WTC11 (cell line): ENCODE data around the gene TSEN2. TPM values are rescaled to one million over a fixed set of nuclear protein-coding genes. Genes with fewer than 3 reads are reported as not detected.

ENCODE experiments used
- ATAC-seq: fragments of 200-7000 bp; cut with Tn5 transposase; 2 replicates; pipeline ENCODE4 v1.10.0; 2021; ENCODE audit warnings: mild to moderate bottlenecking, moderate library complexity
- CTCF ChIA-PET: fragments of 300-600 bp; sonication (Branson Sonifier 250); formaldehyde crosslinking; loops from one replicate; lab custom pipeline; 2021; ENCODE audit warnings: antibody characterized with exemption; lab: Charles Lee
- POLR2A ChIA-PET: fragments of 350-600 bp; sonication (Branson Sonifier 250); formaldehyde crosslinking; loops from one replicate; lab custom pipeline; 2021; ENCODE audit warnings: antibody characterized with exemption; lab: Charles Lee
- DNase-seq: peaks from one replicate; pipeline ENCODE4 v3.0.0; 2021; ENCODE audit warnings: low spot score
- H3K27ac Mint-ChIP-seq: 2 replicates; pipeline ENCODE4 v1.8.0; 2021; ENCODE audit warnings: mixed read lengths
- H3K27me3 Mint-ChIP-seq: 2 replicates; pipeline ENCODE4 v1.8.0; 2021; ENCODE audit warnings: low read depth, mild to moderate bottlenecking, moderate library complexity, mixed read lengths
- H3K36me3 Mint-ChIP-seq: 2 replicates; pipeline ENCODE4 v1.8.0; 2021; ENCODE audit warnings: mixed read lengths
- H3K4me1 Mint-ChIP-seq: 2 replicates; pipeline ENCODE4 v1.8.0; 2022; ENCODE audit warnings: mixed read lengths
- H3K4me3 Mint-ChIP-seq: 2 replicates; pipeline ENCODE4 v1.8.0; 2021; ENCODE audit warnings: mild to moderate bottlenecking, moderate library complexity, mixed read lengths
- H3K9me3 Mint-ChIP-seq: 2 replicates; pipeline ENCODE4 v1.8.0; 2021; ENCODE audit warnings: mixed read lengths
- ESRRA ChIP-seq: sonication (generic); formaldehyde crosslinking; IDR thresholded peaks from 2 replicates; pipeline ENCODE4 v1.8.1; 2022; ENCODE audit warnings: mild to moderate bottlenecking, missing genetic modification reagents, borderline replicate concordance
- FOXJ3 ChIP-seq: sonication (generic); formaldehyde crosslinking; IDR thresholded peaks from 2 replicates; pipeline ENCODE4 v1.9.0; 2021; ENCODE audit warnings: missing genetic modification reagents, mild to moderate bottlenecking, borderline replicate concordance
- GRHL2 ChIP-seq: fragments of 250-450 bp; sonication (Bioruptor Pico); IDR thresholded peaks from 2 replicates; pipeline ENCODE4 v1.8.0; 2022; ENCODE audit warnings: mild to moderate bottlenecking, moderate library complexity; ENCODE audit not compliant: insufficient replicate concordance, severe bottlenecking
- JUN ChIP-seq: sonication (generic); formaldehyde crosslinking; IDR thresholded peaks from 2 replicates; pipeline ENCODE4 v1.8.0; 2023; ENCODE audit warnings: mild to moderate bottlenecking, missing genetic modification reagents
- NFATC4 ChIP-seq: fragments of 250-450 bp; sonication (Bioruptor Pico); IDR thresholded peaks from 2 replicates; pipeline ENCODE4 v1.9.0; 2021; ENCODE audit warnings: mild to moderate bottlenecking
- NFE2L1 ChIP-seq: sonication (generic); formaldehyde crosslinking; IDR thresholded peaks from 2 replicates; pipeline ENCODE4 v1.8.1; 2023; ENCODE audit warnings: missing genetic modification reagents
- NFYB ChIP-seq: sonication (generic); formaldehyde crosslinking; conservative IDR thresholded peaks from 2 replicates; pipeline ENCODE4 v1.8.0; 2022; ENCODE audit warnings: low read depth, missing genetic modification reagents
- NR2C2 ChIP-seq: sonication (generic); formaldehyde crosslinking; IDR thresholded peaks from 2 replicates; pipeline ENCODE4 v1.8.0; 2022; ENCODE audit warnings: mild to moderate bottlenecking, missing genetic modification reagents
- SMAD3 ChIP-seq: sonication (generic); formaldehyde crosslinking; IDR thresholded peaks from 2 replicates; pipeline ENCODE4 v1.8.0; 2022; ENCODE audit warnings: missing genetic modification reagents, mild to moderate bottlenecking, borderline replicate concordance
- TEAD1 ChIP-seq: sonication (generic); formaldehyde crosslinking; IDR thresholded peaks from 2 replicates; pipeline ENCODE4 v1.8.0; 2022; ENCODE audit warnings: mild to moderate bottlenecking, missing genetic modification reagents
- ZNF232 ChIP-seq: sonication (generic); formaldehyde crosslinking; IDR thresholded peaks from 2 replicates; pipeline ENCODE4 v1.8.0; 2022; ENCODE audit warnings: mild to moderate bottlenecking, missing genetic modification reagents
- ZNF416 ChIP-seq: fragments of 250-450 bp; sonication (Bioruptor Pico); IDR thresholded peaks from 2 replicates; pipeline ENCODE4 v1.9.0; 2021; ENCODE audit warnings: mild to moderate bottlenecking, inconsistent platforms
- total RNA-seq: library from RNA; stranded (reverse); gene quantifications from 3 replicates; pipeline ENCODE4 v1.2.3, GENCODE V29; 2021
- TF ChIP-seq, protein P1 (sequence below): sonication (generic); formaldehyde crosslinking; IDR thresholded peaks from 2 replicates; pipeline ENCODE4 v1.8.1; 2022; ENCODE audit warnings: missing genetic modification reagents, borderline replicate concordance
- TF ChIP-seq, protein P2 (sequence below): sonication (generic); formaldehyde crosslinking; IDR thresholded peaks from 2 replicates; pipeline ENCODE4 v1.8.1; 2022; ENCODE audit warnings: low read depth, mild to moderate bottlenecking, moderate library complexity, missing genetic modification reagents, borderline replicate concordance
- TF ChIP-seq, protein P3 (sequence below): fragments of 250-450 bp; sonication (Bioruptor Pico); IDR thresholded peaks from 2 replicates; pipeline ENCODE4 v1.9.0; 2021; ENCODE audit warnings: mild to moderate bottlenecking
- TF ChIP-seq, protein P4 (sequence below): sonication (generic); formaldehyde crosslinking; IDR thresholded peaks from 2 replicates; pipeline ENCODE4 v1.8.1; 2022; ENCODE audit warnings: mild to moderate bottlenecking, missing genetic modification reagents, moderate library complexity, borderline replicate concordance
- TF ChIP-seq, protein P5 (sequence below): sonication (generic); formaldehyde crosslinking; conservative IDR thresholded peaks from 2 replicates; pipeline ENCODE4 v1.8.1; 2022; ENCODE audit warnings: mild to moderate bottlenecking, missing genetic modification reagents
- TF ChIP-seq, protein P6 (sequence below): fragments of 250-450 bp; sonication (Bioruptor Pico); IDR thresholded peaks from 2 replicates; pipeline ENCODE4 v2.1.2; 2022; ENCODE audit warnings: mild to moderate bottlenecking, moderate library complexity
- TF ChIP-seq, protein P7 (sequence below): sonication (generic); formaldehyde crosslinking; IDR thresholded peaks from 2 replicates; pipeline ENCODE4 v1.8.0; 2023; ENCODE audit warnings: mild to moderate bottlenecking, missing genetic modification reagents

The TSEN2 gene
- total RNA-seq, 1 experiment from 2014 or later = 21.1 TPM

DNA sequence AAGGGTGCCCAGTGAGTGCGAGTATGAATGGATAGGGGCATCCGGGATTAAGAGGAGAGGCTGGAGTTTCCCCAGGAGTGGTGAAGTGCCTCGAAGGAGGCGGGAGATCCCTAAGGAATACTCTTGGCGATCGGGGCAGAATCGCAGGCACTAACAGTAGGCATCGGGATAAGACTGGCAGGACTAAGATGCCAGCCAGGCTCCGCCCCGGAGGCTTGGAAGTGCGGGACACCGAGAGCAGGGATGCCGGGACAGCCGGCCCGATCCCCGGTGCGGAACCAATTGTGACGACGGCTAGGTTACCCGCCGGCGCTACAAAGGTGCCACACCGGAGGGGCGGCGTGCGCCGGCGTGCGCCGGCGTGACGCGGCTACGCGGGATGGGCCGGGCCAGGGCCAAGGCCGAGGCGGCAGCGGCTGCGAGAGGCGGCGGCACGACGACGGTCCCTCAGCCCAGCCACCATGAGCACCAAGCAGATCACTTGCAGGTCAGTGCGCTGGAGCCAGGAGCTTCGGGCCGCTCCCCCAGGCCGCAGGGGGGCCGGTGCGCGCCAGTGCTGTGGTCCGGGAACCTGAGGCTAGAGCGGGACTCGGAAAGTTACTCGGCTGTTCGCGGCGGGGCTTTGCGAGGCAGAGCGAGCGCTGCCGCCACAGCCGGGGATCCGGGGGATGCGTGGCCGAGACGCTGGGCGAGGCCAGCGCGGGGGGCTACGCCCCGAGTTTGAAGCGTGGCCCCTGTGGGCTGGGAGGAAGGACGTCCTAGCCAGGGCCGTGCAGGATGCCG, 72.6 kb downstream of the TSEN2 start, which contains the start of gene MKRN2:
MKRN2 (plus strand) TSS at position 398 of the 783 bp plus-strand sequence; CDS start at position 462, 64 bp downstream.
- Mint-ChIP-seq H3K27ac (peak within 1 kb of the TSS; percentile 92), H3K36me3 (no peaks in the 10 kb centered on the region), H3K9me3 (no peaks in the 10 kb centered on the region), H3K4me1 (peaks cover 37% of the 10 kb centered on the region), H3K27me3 (peaks cover 17% of the 10 kb centered on the region), H3K4me3 (peak within 1 kb of the TSS; percentile 81)
- CTCF ChIA-PET = interaction anchor here (0.7 kb wide), 1 partner anchor 19 kb away, joined by 3 read pairs; no protein-coding TSS in a partner anchor
- DNase-seq = peak; percentile 86
- POLR2A ChIA-PET = interaction anchor here (0.5 to 1.0 kb wide), 3 partner anchors 15 to 284 kb away, joined by 3 read pairs; partner anchors contain the start of genes RAF1 and RPL32
- ATAC-seq = peak; percentile 91
- TF ChIP-seq, protein P1, sequence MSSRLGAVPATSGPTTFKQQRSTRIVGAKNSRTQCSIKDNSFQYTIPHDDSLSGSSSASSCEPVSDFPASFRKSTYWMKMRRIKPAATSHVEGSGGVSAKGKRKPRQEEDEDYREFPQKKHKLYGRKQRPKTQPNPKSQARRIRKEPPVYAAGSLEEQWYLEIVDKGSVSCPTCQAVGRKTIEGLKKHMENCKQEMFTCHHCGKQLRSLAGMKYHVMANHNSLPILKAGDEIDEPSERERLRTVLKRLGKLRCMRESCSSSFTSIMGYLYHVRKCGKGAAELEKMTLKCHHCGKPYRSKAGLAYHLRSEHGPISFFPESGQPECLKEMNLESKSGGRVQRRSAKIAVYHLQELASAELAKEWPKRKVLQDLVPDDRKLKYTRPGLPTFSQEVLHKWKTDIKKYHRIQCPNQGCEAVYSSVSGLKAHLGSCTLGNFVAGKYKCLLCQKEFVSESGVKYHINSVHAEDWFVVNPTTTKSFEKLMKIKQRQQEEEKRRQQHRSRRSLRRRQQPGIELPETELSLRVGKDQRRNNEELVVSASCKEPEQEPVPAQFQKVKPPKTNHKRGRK (CRISPR knock-in tag) = 0 out of 2 replicates have a peak, but pooled peaks have one; percentile 29
- TF ChIP-seq NFE2L1 (CRISPR knock-in tag) = no peak
- TF ChIP-seq SMAD3 (CRISPR knock-in tag) = no peak; the same call in 1 of the 2 replicates
- TF ChIP-seq NR2C2 = no peak; the same call in 1 of the 2 replicates
- peak; percentile 79 for TF ChIP-seq TEAD1 (CRISPR knock-in tag)
- no peak for TF ChIP-seq JUN (CRISPR knock-in tag)
- TF ChIP-seq, protein P2, sequence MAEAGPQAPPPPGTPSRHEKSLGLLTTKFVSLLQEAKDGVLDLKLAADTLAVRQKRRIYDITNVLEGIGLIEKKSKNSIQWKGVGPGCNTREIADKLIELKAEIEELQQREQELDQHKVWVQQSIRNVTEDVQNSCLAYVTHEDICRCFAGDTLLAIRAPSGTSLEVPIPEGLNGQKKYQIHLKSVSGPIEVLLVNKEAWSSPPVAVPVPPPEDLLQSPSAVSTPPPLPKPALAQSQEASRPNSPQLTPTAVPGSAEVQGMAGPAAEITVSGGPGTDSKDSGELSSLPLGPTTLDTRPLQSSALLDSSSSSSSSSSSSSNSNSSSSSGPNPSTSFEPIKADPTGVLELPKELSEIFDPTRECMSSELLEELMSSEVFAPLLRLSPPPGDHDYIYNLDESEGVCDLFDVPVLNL = peak; percentile 71; the same call in 1 of the 2 replicates
- no peak for TF ChIP-seq NFATC4
- TF ChIP-seq GRHL2 = no peak
- TF ChIP-seq FOXJ3 = no peak
- peak; percentile 40; the same call in 1 of the 2 replicates for TF ChIP-seq NFYB (CRISPR knock-in tag)
- TF ChIP-seq, protein P3, sequence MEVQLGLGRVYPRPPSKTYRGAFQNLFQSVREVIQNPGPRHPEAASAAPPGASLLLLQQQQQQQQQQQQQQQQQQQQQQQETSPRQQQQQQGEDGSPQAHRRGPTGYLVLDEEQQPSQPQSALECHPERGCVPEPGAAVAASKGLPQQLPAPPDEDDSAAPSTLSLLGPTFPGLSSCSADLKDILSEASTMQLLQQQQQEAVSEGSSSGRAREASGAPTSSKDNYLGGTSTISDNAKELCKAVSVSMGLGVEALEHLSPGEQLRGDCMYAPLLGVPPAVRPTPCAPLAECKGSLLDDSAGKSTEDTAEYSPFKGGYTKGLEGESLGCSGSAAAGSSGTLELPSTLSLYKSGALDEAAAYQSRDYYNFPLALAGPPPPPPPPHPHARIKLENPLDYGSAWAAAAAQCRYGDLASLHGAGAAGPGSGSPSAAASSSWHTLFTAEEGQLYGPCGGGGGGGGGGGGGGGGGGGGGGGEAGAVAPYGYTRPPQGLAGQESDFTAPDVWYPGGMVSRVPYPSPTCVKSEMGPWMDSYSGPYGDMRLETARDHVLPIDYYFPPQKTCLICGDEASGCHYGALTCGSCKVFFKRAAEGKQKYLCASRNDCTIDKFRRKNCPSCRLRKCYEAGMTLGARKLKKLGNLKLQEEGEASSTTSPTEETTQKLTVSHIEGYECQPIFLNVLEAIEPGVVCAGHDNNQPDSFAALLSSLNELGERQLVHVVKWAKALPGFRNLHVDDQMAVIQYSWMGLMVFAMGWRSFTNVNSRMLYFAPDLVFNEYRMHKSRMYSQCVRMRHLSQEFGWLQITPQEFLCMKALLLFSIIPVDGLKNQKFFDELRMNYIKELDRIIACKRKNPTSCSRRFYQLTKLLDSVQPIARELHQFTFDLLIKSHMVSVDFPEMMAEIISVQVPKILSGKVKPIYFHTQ = no peak
- TF ChIP-seq, protein P4, sequence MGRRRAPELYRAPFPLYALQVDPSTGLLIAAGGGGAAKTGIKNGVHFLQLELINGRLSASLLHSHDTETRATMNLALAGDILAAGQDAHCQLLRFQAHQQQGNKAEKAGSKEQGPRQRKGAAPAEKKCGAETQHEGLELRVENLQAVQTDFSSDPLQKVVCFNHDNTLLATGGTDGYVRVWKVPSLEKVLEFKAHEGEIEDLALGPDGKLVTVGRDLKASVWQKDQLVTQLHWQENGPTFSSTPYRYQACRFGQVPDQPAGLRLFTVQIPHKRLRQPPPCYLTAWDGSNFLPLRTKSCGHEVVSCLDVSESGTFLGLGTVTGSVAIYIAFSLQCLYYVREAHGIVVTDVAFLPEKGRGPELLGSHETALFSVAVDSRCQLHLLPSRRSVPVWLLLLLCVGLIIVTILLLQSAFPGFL (CRISPR knock-in tag) = no peak
- TF ChIP-seq ZNF416 (CRISPR knock-in tag) = no peak
- no peak; the same call in 1 of the 2 replicates for TF ChIP-seq ZNF232 (CRISPR knock-in tag)
- TF ChIP-seq, protein P5, sequence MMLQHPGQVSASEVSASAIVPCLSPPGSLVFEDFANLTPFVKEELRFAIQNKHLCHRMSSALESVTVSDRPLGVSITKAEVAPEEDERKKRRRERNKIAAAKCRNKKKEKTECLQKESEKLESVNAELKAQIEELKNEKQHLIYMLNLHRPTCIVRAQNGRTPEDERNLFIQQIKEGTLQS (CRISPR knock-in tag) = no peak
- TF ChIP-seq, protein P6, sequence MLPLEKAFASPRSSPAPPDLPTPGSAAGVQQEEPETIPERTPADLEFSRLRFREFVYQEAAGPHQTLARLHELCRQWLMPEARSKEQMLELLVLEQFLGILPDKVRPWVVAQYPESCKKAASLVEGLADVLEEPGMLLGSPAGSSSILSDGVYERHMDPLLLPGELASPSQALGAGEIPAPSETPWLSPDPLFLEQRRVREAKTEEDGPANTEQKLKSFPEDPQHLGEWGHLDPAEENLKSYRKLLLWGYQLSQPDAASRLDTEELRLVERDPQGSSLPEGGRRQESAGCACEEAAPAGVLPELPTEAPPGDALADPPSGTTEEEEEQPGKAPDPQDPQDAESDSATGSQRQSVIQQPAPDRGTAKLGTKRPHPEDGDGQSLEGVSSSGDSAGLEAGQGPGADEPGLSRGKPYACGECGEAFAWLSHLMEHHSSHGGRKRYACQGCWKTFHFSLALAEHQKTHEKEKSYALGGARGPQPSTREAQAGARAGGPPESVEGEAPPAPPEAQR = no peak
- TF ChIP-seq ESRRA = 0 out of 2 replicates have a peak, but pooled peaks have one; percentile 65
- TF ChIP-seq, protein P7, sequence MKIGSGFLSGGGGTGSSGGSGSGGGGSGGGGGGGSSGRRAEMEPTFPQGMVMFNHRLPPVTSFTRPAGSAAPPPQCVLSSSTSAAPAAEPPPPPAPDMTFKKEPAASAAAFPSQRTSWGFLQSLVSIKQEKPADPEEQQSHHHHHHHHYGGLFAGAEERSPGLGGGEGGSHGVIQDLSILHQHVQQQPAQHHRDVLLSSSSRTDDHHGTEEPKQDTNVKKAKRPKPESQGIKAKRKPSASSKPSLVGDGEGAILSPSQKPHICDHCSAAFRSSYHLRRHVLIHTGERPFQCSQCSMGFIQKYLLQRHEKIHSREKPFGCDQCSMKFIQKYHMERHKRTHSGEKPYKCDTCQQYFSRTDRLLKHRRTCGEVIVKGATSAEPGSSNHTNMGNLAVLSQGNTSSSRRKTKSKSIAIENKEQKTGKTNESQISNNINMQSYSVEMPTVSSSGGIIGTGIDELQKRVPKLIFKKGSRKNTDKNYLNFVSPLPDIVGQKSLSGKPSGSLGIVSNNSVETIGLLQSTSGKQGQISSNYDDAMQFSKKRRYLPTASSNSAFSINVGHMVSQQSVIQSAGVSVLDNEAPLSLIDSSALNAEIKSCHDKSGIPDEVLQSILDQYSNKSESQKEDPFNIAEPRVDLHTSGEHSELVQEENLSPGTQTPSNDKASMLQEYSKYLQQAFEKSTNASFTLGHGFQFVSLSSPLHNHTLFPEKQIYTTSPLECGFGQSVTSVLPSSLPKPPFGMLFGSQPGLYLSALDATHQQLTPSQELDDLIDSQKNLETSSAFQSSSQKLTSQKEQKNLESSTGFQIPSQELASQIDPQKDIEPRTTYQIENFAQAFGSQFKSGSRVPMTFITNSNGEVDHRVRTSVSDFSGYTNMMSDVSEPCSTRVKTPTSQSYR = no peak
